Fibroblast of lung (primary cell): ENCODE data around the gene MRGPRE. TPM values are rescaled to one million over a fixed set of nuclear protein-coding genes. Genes with fewer than 3 reads are reported as not detected.

Source experiments
- DNase-seq, 2 donors: peaks; one replicate each; pipeline versions ENCODE4 v3.0.0 to v3.0.0-alpha.2; 2010; ENCODE audit warnings: low read depth in 2 of 2
- H2AFZ ChIP-seq: 2 replicates; pipeline ENCODE4 v1.5.1; 2012; ENCODE audit warnings: low read length, control low read depth, inconsistent platforms
- H3K27ac ChIP-seq: 2 replicates; pipeline ENCODE4 v1.5.1; 2011; ENCODE audit warnings: low read length, control low read depth; ENCODE audit not compliant: insufficient read depth
- H3K27me3 ChIP-seq: 2 replicates; pipeline ENCODE4 v1.5.1; 2011; ENCODE audit warnings: mild to moderate bottlenecking, low read length; ENCODE audit not compliant: control insufficient read depth, insufficient read depth
- H3K36me3 ChIP-seq: 2 replicates; pipeline ENCODE4 v1.5.1; 2011; ENCODE audit warnings: low read length; ENCODE audit not compliant: control insufficient read depth, insufficient read depth
- H3K4me1 ChIP-seq: 2 replicates; pipeline ENCODE4 v1.5.1; 2011; ENCODE audit warnings: low read length; ENCODE audit not compliant: control insufficient read depth, insufficient read depth; ENCODE audit errors: extremely low read depth
- H3K4me2 ChIP-seq: 2 replicates; pipeline ENCODE4 v1.5.1; 2011; ENCODE audit warnings: low read length, control low read depth; ENCODE audit not compliant: insufficient read depth; ENCODE audit errors: extremely low read depth
- H3K4me3 ChIP-seq, 4 experiments: fragments of 200-600 bp in 1 of 4; sonication (generic) in 1 of 4; replicated peaks in 1 of 4; 2 replicates each; pipeline ENCODE4 v1.5.1; 2011 to 2016; ENCODE audit warnings: low read length in 4 of 4, low read depth in 3 of 4, mild to moderate bottlenecking in 3 of 4, control low read depth in 2 of 4, inconsistent platforms in 1 of 4, mixed read lengths in 1 of 4; ENCODE audit not compliant: insufficient read depth in 1 of 4; ENCODE audit errors: control extremely low read depth in 1 of 4
- H3K79me2 ChIP-seq: 2 replicates; pipeline ENCODE4 v1.5.1; 2012; ENCODE audit warnings: mild to moderate bottlenecking, low read length, inconsistent platforms; ENCODE audit not compliant: control insufficient read depth, insufficient read depth
- H3K9ac ChIP-seq: 2 replicates; pipeline ENCODE4 v1.5.1; 2011; ENCODE audit warnings: mild to moderate bottlenecking, low read length, control low read depth; ENCODE audit not compliant: insufficient read depth
- H3K9me3 ChIP-seq: 2 replicates; pipeline ENCODE4 v1.5.1; 2012; ENCODE audit warnings: low read depth, low read length; ENCODE audit not compliant: control insufficient read depth, insufficient read depth
- H4K20me1 ChIP-seq: 2 replicates; pipeline ENCODE4 v1.5.1; 2011; ENCODE audit warnings: low read length; ENCODE audit not compliant: control insufficient read depth, insufficient read depth; ENCODE audit errors: extremely low read depth
- CTCF ChIP-seq, 2 donors: IDR thresholded peaks in 1 of 2; conservative IDR thresholded peaks in 1 of 2; 1 replicate in 1 of 2; 2 replicates in 1 of 2; pipeline ENCODE4 v1.5.1; 2011 to 2012; ENCODE audit warnings: low read length in 2 of 2, control low read depth in 1 of 2, inconsistent platforms in 1 of 2, low read depth in 1 of 2, mild to moderate bottlenecking in 1 of 2
- EZH2 ChIP-seq: IDR thresholded peaks from 2 replicates; pipeline ENCODE4 v1.5.1; 2012; ENCODE audit warnings: low read length, control low read depth, mild to moderate bottlenecking; ENCODE audit errors: missing control alignments
- polyA plus RNA-seq, 2 donors: library from polyadenylated mRNA; depleted of rRNA in 1 of 2; stranded (reverse) in 1 of 2; unstranded in 1 of 2; fragments of >200 nt; gene quantifications; 2 replicates each; pipeline ENCODE4 v1.2.1, GENCODE V29; 2011 to 2012; ENCODE audit warnings: missing spikeins in 1 of 2
- total RNA-seq: library from RNA; depleted of rRNA; stranded (reverse); fragments of >200 nt; gene quantifications from 2 replicates; pipeline ENCODE4 v1.2.1, GENCODE V29; 2014

Gene MRGPRE
- total and polyA plus RNA-seq, 2 donors (not counting 1 experiment from before 2014, with no cell fraction given), result 0.17 TPM; not detected in 1

- Histone ChIP-seq H3K36me3 (no peaks in the 10 kb centered on the region), H3K9ac (no peak overlapping the region), H3K4me1 (no peaks in the 10 kb centered on the region), H3K27me3 (no peaks in the 10 kb centered on the region), H3K27ac (no peak overlapping the region), H2AFZ (no peak overlapping the region), H3K79me2 (no peaks in the 10 kb centered on the region), H3K9me3 (no peaks in the 10 kb centered on the region), H3K4me2 (no peak overlapping the region), H4K20me1 (no peaks in the 10 kb centered on the region), H3K4me3 (no peak overlapping the region)
- TF ChIP-seq EZH2 (no peak), CTCF (conservative IDR thresholded peaks at IDR 0.05 in 1 of 2, IDR thresholded peaks at IDR 0.05 in 1 of 2; ENCODE audit: low read depth in 1 of 2, low read length in 2 of 2) (no peak)
- no peak for DNase-seq
Measured at GRCh38 chr11:3192511-3193372, 39.5 kb downstream of the MRGPRE start.

GRCh38 chr11:3191586-3192324, 40.5 kb downstream of the MRGPRE start:
- Histone ChIP-seq H3K4me1 (no peaks in the 10 kb centered on the region), H3K4me3 (no peak overlapping the region), H3K9me3 (no peaks in the 10 kb centered on the region), H3K27me3 (no peaks in the 10 kb centered on the region), H3K27ac (no peak overlapping the region), H3K36me3 (no peaks in the 10 kb centered on the region), H4K20me1 (no peaks in the 10 kb centered on the region), H3K79me2 (no peaks in the 10 kb centered on the region), H2AFZ (no peak overlapping the region), H3K4me2 (no peak overlapping the region), H3K9ac (no peak overlapping the region)
- no peak for DNase-seq
- TF ChIP-seq EZH2 (no peak), CTCF (conservative IDR thresholded peaks at IDR 0.05 in 1 of 2, IDR thresholded peaks at IDR 0.05 in 1 of 2; ENCODE audit: low read depth in 1 of 2, low read length in 2 of 2) (no peak)

GRCh38 chr11:3190600-3190999, 41.6 kb downstream of the MRGPRE start:
- no peak overlapping the region for H3K4me2 ChIP-seq
- no peaks in the 10 kb centered on the region for H3K27me3 ChIP-seq
- no peak overlapping the region for H2AFZ ChIP-seq
- no peaks in the 10 kb centered on the region for H3K9me3 ChIP-seq
- H3K27ac ChIP-seq, result no peak overlapping the region
- DNase-seq, result no peak
- no peak overlapping the region for H3K4me3 ChIP-seq
- no peak overlapping the region for H3K9ac ChIP-seq
- H3K4me1 ChIP-seq, result no peaks in the 10 kb centered on the region
- TF ChIP-seq CTCF (conservative IDR thresholded peaks at IDR 0.05 in 1 of 2, IDR thresholded peaks at IDR 0.05 in 1 of 2; ENCODE audit: low read depth in 1 of 2, low read length in 2 of 2) (no peak), EZH2 (no peak)
- H3K79me2 ChIP-seq, result no peaks in the 10 kb centered on the region
- no peaks in the 10 kb centered on the region for H4K20me1 ChIP-seq
- H3K36me3 ChIP-seq, result no peaks in the 10 kb centered on the region
